ENCODE results near the gene ZNF787.
A peak's percentile ranks its signal among the peaks of the same experiment; 100 is the strongest.

Gene ZNF787

DNA sequence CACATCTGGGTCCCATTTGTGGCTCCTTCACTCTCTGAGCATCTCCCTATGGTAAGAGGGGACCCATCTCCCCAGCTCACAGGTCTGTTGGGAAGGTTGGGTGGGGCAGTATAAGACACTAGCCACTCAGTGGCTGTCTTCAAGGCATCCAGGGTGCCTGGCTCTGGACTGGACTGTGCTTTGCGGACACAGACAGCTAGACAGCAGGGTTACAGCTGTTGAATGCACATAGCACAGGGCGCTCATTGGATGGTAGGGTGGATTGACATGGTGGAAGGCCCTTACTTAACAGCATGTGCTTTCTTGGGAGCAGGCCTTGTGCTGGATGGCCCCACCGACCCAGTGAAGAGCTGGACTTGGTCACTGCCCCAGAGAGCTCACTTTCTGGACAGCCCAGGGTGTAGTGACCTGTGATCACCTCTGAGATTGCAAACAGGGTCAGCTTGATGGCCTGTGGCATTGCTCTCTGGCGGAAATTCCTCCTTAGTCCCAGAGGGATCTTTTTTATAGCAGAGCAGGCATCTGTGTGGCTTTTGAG, 21.9 kb upstream of the ZNF787 start:
- DNase-seq = no peak

DNA sequence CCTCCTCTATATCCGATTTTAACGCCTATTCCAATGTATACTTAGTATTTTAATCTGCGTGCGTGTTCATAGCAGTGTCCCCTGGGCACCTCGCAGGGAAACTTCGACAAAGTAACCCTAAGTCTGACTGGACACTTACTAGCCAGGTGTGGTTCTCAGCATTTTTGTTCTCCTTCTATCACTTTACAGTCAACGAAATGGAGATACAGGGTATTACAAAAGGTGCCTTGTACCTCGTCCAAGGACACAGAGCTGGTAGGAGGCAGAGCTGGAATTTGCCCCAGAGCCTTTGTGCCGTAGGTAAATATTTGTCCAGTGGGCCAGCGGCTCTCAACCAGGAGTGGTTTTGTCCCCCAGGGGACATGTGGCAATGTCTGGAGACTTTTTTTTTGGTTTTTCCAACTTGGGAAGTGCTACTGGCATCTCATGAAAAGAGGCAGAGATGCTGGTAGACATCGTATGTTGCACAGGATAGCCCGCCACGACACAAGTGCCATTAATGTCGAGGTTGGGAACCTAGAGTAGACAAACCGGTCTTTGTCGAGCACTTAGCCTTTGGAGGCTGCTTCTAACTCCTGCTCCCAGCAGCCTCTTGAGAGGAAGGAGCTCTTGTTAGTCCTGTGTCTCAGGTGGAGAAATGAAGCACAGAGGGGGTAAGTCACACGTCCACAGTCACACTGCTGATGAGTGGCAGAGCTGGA, 21.1 kb upstream of the ZNF787 start:
- DNase-seq = no peak

- no peak for DNase-seq
Measured at GRCh38 chr19:56141417-56141993, 20.4 kb upstream of the ZNF787 start.

GRCh38 chr19:56140583-56141416, 19.7 kb upstream of the ZNF787 start, which contains the start of gene ZNF444:
Gene ZNF444 (plus strand): TSS chr19:56141287. CDS start chr19:56146912, 5,625 bp downstream.
- DNase-seq = peak; percentile 99

GRCh38 chr19:56139847-56140582, 18.9 kb upstream of the ZNF787 start:
- no peak for DNase-seq

- no peak for DNase-seq
Measured at GRCh38 chr19:56138069-56138468, 17.0 kb upstream of the ZNF787 start.

DNA sequence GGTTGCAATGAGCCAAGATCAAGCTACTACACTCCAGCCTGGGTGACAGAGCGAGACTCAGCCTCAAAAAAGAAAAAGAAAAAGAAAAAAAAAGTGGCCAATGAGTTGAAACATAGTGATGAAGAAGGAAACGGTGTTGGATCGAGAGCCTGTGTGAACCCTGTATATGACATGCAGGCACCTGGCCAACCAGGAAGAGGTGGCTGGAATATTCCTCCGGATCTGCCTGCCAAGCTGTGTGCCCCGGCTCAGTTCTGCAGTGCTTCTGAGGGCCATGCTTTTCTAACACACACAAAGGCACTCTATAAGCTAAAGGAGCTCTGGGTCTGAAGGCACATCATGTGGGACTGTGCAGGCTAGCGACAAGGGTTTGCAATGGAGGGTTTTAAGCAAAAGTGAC, 16.3 kb upstream of the ZNF787 start:
- no peak for DNase-seq

GRCh38 chr19:56136362-56136761, 15.3 kb upstream of the ZNF787 start:
- no peak for DNase-seq

- DNase-seq = no peak
Measured at GRCh38 chr19:56134654-56134921, 13.5 kb upstream of the ZNF787 start.

GRCh38 chr19:56133858-56134653, 13.0 kb upstream of the ZNF787 start:
- DNase-seq = no peak

DNA sequence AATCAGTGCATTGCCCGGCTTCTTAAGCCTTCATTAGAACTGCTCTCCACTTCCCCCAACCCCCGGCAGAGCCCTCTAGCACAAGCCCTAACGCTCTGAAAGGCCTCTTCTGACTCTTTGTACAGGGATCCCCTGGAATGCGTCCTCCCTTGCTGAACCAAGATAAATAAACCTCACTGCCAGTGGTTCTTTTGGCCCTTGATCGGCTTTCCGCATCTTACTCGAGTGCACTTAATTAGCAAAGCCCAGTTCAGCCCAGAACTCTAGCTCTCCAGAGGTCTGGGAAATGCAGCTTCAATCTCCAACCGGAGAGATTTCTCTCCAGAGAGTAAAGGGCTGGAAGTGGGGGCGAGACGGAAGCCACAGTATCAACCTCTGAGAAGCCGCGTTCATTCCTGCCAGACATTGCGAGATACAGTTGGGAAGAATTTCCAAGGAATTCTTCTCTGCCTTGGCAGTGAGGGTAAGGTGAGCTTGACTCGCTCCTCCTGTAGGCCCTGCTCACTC, 11.3 kb upstream of the ZNF787 start:
- DNase-seq = no peak

- DNase-seq = no peak
Measured at GRCh38 chr19:56131651-56132050, 10.6 kb upstream of the ZNF787 start.

GRCh38 chr19:56130006-56130405, 8.9 kb upstream of the ZNF787 start:
- no peak for DNase-seq

DNA sequence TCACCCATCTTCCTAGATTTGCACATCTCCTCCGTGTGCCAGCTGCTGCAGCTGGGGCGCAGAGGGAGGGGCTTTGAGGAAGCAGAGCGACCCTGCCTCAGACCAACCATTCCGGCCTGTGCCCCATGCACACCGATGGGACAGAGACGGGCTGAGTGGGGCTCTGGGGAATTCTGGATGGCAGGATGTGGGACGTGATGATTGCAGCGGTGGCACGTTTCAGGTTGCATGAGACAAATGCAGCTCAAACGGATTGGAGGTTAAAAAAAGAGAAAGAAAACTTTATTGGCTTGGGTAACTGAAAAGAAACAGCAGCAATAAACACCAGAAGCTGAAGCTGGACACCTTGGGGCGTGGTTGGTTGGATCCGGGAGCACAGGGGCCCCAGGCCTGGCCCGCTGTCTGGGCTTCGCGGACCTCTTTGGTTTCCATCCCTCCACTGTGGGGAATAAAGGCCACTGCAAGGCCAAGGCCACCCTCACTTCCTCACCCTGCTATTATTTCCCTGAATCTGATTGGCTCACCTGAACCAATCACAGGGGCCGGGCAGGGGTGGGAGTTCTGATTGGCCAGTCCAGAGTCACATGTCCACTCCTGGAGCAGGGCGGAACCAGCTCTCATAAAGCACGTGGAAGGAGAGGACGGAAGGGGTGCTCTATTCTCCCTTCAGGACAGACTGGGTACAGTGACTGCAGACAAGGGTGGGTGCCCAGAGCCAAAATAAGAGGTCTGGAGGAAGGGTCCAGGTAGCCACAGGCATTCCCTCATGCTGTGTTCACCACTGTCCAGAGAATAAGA, 6.1 kb upstream of the ZNF787 start:
- no peak for DNase-seq

- DNase-seq = no peak
Measured at GRCh38 chr19:56125806-56126590, 4.9 kb upstream of the ZNF787 start.

GRCh38 chr19:56124578-56124977, 3.5 kb upstream of the ZNF787 start:
- DNase-seq = no peak

- no peak for DNase-seq
Measured at GRCh38 chr19:56123266-56123891, 2.3 kb upstream of the ZNF787 start.

GRCh38 chr19:56120371-56121179, 520 bp downstream of the ZNF787 start:
- DNase-seq = peak; percentile 67

GRCh38 chr19:56120002-56120370, 1.1 kb downstream of the ZNF787 start:
- DNase-seq = no peak
